ENCODE results near the gene CHTOP. TPM values are rescaled to one million over a fixed set of nuclear protein-coding genes. Genes with fewer than 3 reads are reported as not detected.
A peak's percentile ranks its signal among the peaks of the same experiment; 100 is the strongest.

Gene CHTOP
- total and polyA plus RNA-seq, 2 of the 13 experiments (the other 11 are each of a cell fraction or from before 2014, with no cell fraction given), result 38.0 to 51.9 TPM

- peak; percentile 60; the same call in 1 of the 2 replicates for TF ChIP-seq MAX (IDR thresholded peaks at IDR 0.05)
- TF ChIP-seq ZGPAT (CRISPR knock-in tag; IDR thresholded peaks at IDR 0.05), result peak; percentile 78
- TF ChIP-seq HOMEZ (CRISPR knock-in tag; IDR thresholded peaks at IDR 0.05; ENCODE audit: low read depth), result peak; percentile 12; the same call in 1 of the 2 replicates
- no peak; the same call in 1 of the 2 replicates for TF ChIP-seq ZSCAN31 (CRISPR knock-in tag; IDR thresholded peaks at IDR 0.05; ENCODE audit: low read depth)
- no peak for TF ChIP-seq MYNN (CRISPR knock-in tag; IDR thresholded peaks at IDR 0.05; ENCODE audit: low read depth)
- no peak for TF ChIP-seq MBD4 (IDR thresholded peaks at IDR 0.05; ENCODE audit: borderline replicate concordance, low read length)
- TF ChIP-seq YY1 (IDR thresholded peaks at IDR 0.05; ENCODE audit: insufficient read depth, insufficient replicate concordance, low read depth, low read length), result peak; percentile 99
- peak; percentile 85 for TF ChIP-seq ZMAT3 (CRISPR knock-in tag; conservative IDR thresholded peaks at IDR 0.05)
- TF ChIP-seq CCAR2 (optimal IDR thresholded peaks at IDR 0.05; ENCODE audit: low read depth, low read length), result no peak
- no peak; the same call in 1 of the 2 replicates for TF ChIP-seq CHD4 (IDR thresholded peaks at IDR 0.05; ENCODE audit: borderline replicate concordance, low read length)
- peak; percentile 46; the same call in 1 of the 2 replicates for TF ChIP-seq SAFB2 (CRISPR knock-in tag; IDR thresholded peaks at IDR 0.05; ENCODE audit: borderline replicate concordance, low read depth)
- no peak for TF ChIP-seq TBP (CRISPR knock-in tag; IDR thresholded peaks at IDR 0.05)
- TF ChIP-seq HOXD1 (CRISPR knock-in tag; IDR thresholded peaks at IDR 0.05), result 0 out of 2 replicates have a peak, but pooled peaks have one; percentile 17
- TF ChIP-seq ZNF891 (CRISPR knock-in tag; IDR thresholded peaks at IDR 0.05), result peak; percentile 74
- peak; percentile 80 for TF ChIP-seq ZNF574 (CRISPR knock-in tag; IDR thresholded peaks at IDR 0.05)
- no peak for TF ChIP-seq ZNF282 (IDR thresholded peaks at IDR 0.05; ENCODE audit: partially characterized antibody)
- no peak for TF ChIP-seq NPAS2 (CRISPR knock-in tag; IDR thresholded peaks at IDR 0.05; ENCODE audit: borderline replicate concordance)
- TF ChIP-seq ELF3 (CRISPR knock-in tag; IDR thresholded peaks at IDR 0.05), result no peak; the same call in 1 of the 2 replicates
- TF ChIP-seq CREBL2 (CRISPR knock-in tag; IDR thresholded peaks at IDR 0.05; ENCODE audit: borderline replicate concordance), result 0 out of 2 replicates have a peak, but pooled peaks have one; percentile 65
- 0 out of 2 replicates have a peak, but pooled peaks have one; percentile 85 for TF ChIP-seq ZNF101 (CRISPR knock-in tag; IDR thresholded peaks at IDR 0.05; ENCODE audit: borderline replicate concordance, low read depth)
- no peak for TF ChIP-seq KLF15 (CRISPR knock-in tag; IDR thresholded peaks at IDR 0.05; ENCODE audit: borderline replicate concordance)
- TF ChIP-seq KDM2A (CRISPR knock-in tag; IDR thresholded peaks at IDR 0.05; ENCODE audit: borderline replicate concordance, low read depth), result peak; percentile 92
- TF ChIP-seq FOXK2 (IDR thresholded peaks at IDR 0.05), result peak; percentile 37; the same call in 1 of the 2 replicates
These were observed at the start of gene CHTOP (continued) for GRCh38 chr1:153633754-153634665.

Measured in HepG2 (cell line).